Activated CD8-positive, alpha-beta memory T cell treated with anti-CD3 and anti-CD28 coated beads for 48 hours (primary cell): ENCODE data around the gene SLC23A2.
A peak's percentile ranks its signal among the peaks of the same experiment; 100 is the strongest.

Experiments
- DNase-seq, 3 experiments: peaks; one replicate each; pipeline ENCODE4 v3.0.0-alpha.2; 2020; ENCODE audit warnings: low read depth in 2 of 3, low spot score in 2 of 3

The SLC23A2 gene

GRCh38 chr20:4819901-4820300, 181.4 kb downstream of the SLC23A2 start:
- DNase-seq, result no peak

- DNase-seq, result no peak
These were observed 184.1 kb downstream of the SLC23A2 start for GRCh38 chr20:4817230-4817671.

GRCh38 chr20:4815628-4816027, 185.7 kb downstream of the SLC23A2 start:
- no peak for DNase-seq

- peak in 2 of 3 experiments; percentile 44 to 69 for DNase-seq
These were observed 186.5 kb downstream of the SLC23A2 start for GRCh38 chr20:4814696-4815252.

GRCh38 chr20:4813863-4814695, 187.2 kb downstream of the SLC23A2 start:
- peak in 1 of 3 experiments; percentile 24 for DNase-seq

- no peak for DNase-seq
These were observed 188.0 kb downstream of the SLC23A2 start for GRCh38 chr20:4813076-4813862.

- no peak for DNase-seq
These were observed 188.7 kb downstream of the SLC23A2 start for GRCh38 chr20:4812641-4813075.

GRCh38 chr20:4812216-4812615, 189.1 kb downstream of the SLC23A2 start:
- DNase-seq, result no peak

GRCh38 chr20:4811661-4812181, 189.6 kb downstream of the SLC23A2 start:
- peak in 1 of 3 experiments; percentile 27 for DNase-seq

- DNase-seq, result no peak
These were observed 190.1 kb downstream of the SLC23A2 start for GRCh38 chr20:4811257-4811656.

- no peak for DNase-seq
These were observed 190.8 kb downstream of the SLC23A2 start for GRCh38 chr20:4810426-4811019.

GRCh38 chr20:4809707-4810106, 191.6 kb downstream of the SLC23A2 start:
- DNase-seq, result no peak

- no peak for DNase-seq
These were observed 192.4 kb downstream of the SLC23A2 start for GRCh38 chr20:4808872-4809271.

GRCh38 chr20:4805663-4806449, 195.5 kb downstream of the SLC23A2 start:
- DNase-seq, result no peak

GRCh38 chr20:4802527-4802926, 198.8 kb downstream of the SLC23A2 start:
- no peak for DNase-seq
